H1 (cell line): Measurements from ENCODE around the gene SPEM3. TPM values are rescaled to one million over a fixed set of nuclear protein-coding genes. Genes with fewer than 3 reads are reported as not detected.

Experiments
- HDAC6 ChIP-seq: IDR thresholded peaks from one replicate; pipeline ENCODE4 v1.7.1; 2012; ENCODE audit warnings: low read depth, mild to moderate bottlenecking, inconsistent platforms, low read length, moderate library complexity
- JUN ChIP-seq: IDR thresholded peaks from 2 replicates; pipeline ENCODE4 v1.6.1; 2011; ENCODE audit warnings: low read depth, mild to moderate bottlenecking, improper control_type of control experiment, low read length
- MAX ChIP-seq: IDR thresholded peaks from 2 replicates; pipeline ENCODE4 v1.6.1; 2012; ENCODE audit warnings: inconsistent platforms
- polyA plus RNA-seq, 7 experiments: library from polyadenylated mRNA; depleted of rRNA in 3 of 7; stranded (reverse) in 5 of 7; unstranded in 2 of 7; fragments of >200 nt in 5 of 7; fragments of 200-250 nt in 2 of 7; gene quantifications; 1 replicate in 5 of 7; 2 replicates in 1 of 7; 4 replicates in 1 of 7; pipeline versions ENCODE4 v1.2.1 to v1.2.3, GENCODE V29; 2011 to 2013; ENCODE audit warnings: missing spikeins in 2 of 7, mixed read lengths in 2 of 7
- total RNA-seq: library from RNA; stranded (reverse); fragmentation: NEBNext Ultra II Directional; extraction: Animal tissue kit (Norgen Biotek cat#: 25700); gene quantifications from 2 replicates; pipeline ENCODE4 v1.2.1, GENCODE V29; 2021

SPEM3 gene
- total and polyA plus RNA-seq, 2 of the 8 experiments (the other 6 are each of a cell fraction or from before 2014, with no cell fraction given): 0.02 TPM; not detected in 1

DNA sequence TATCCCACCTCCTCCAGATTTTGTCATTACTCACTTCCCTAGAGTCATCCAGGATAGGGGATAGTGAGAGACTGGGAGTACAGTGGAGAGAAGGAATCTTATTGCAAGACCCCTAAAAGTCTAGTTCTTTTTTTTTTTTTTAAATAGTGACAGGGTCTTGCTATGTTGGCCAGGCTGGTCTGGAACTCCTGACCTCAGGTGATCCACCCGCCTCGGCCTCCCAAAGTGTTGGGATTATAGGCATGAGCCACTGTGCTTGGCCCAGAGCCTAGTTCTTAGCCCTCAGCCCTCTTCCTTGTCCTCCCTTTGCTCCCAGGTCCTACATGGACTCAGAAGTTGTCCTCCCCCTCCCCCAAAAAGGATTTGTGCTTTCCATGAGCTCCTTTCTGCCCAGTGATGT is 13.5 kb downstream of the SPEM3 start (continued):
- no peak for TF ChIP-seq JUN
- TF ChIP-seq MAX: no peak
- no peak for TF ChIP-seq HDAC6
